Kidney tubule cell (primary cell): ENCODE data around the gene EXOC3L2.
"Not testable (repeated sequence)": the region's sequence is repeated elsewhere in the genome, so short reads cannot be mapped to it uniquely, and the experiment has no call there.

ENCODE experiments used
- DNase-seq: peaks from one replicate; pipeline ENCODE4 v3.0.0-alpha.2; 2018; ENCODE audit warnings: low spot score

Gene EXOC3L2

GRCh38 chr19:45255611-45256157 lies 10.5 kb upstream of the EXOC3L2 start:
- no peak for DNase-seq

- no peak for DNase-seq
These were observed 8.9 kb upstream of the EXOC3L2 start for GRCh38 chr19:45254044-45254531.

- DNase-seq, result peak; percentile 45
These were observed 8.3 kb upstream of the EXOC3L2 start for GRCh38 chr19:45253396-45254027.

GRCh38 chr19:45251452-45252354 lies 6.5 kb upstream of the EXOC3L2 start:
- DNase-seq, result no peak

GRCh38 chr19:45250832-45251451 lies 5.7 kb upstream of the EXOC3L2 start, which contains the start of gene MARK4:
Gene MARK4, plus strand, starts transcription at chr19:45251271. Its CDS starts 318 bp downstream, at chr19:45251589.
- peak; percentile 59 for DNase-seq

GRCh38 chr19:45250216-45250831 lies 5.1 kb upstream of the EXOC3L2 start:
- DNase-seq, result peak; percentile 9

- no peak for DNase-seq
These were observed 4.2 kb upstream of the EXOC3L2 start for GRCh38 chr19:45249261-45250033.

- no peak for DNase-seq
These were observed 1.9 kb upstream of the EXOC3L2 start for GRCh38 chr19:45247136-45247535.

GRCh38 chr19:45245826-45246225 lies 619 bp upstream of the EXOC3L2 start:
- no peak for DNase-seq

GRCh38 chr19:45244133-45244794 lies 943 bp downstream of the EXOC3L2 start:
- DNase-seq, result no peak

- DNase-seq, result no peak
These were observed 2.0 kb downstream of the EXOC3L2 start for GRCh38 chr19:45243144-45243732.

GRCh38 chr19:45238556-45238955 lies 6.7 kb downstream of the EXOC3L2 start:
- no peak for DNase-seq

- DNase-seq, result no peak
These were observed 9.7 kb downstream of the EXOC3L2 start for GRCh38 chr19:45235485-45235884.

GRCh38 chr19:45234089-45234869 lies 10.9 kb downstream of the EXOC3L2 start:
- no peak for DNase-seq

GRCh38 chr19:45231891-45232290 lies 13.3 kb downstream of the EXOC3L2 start:
- no peak for DNase-seq

GRCh38 chr19:45229056-45229455 lies 16.2 kb downstream of the EXOC3L2 start:
- not testable (repeated sequence) for DNase-seq

- DNase-seq, result no peak
These were observed 20.6 kb downstream of the EXOC3L2 start for GRCh38 chr19:45224645-45225044.

- DNase-seq, result no peak
These were observed 21.3 kb downstream of the EXOC3L2 start for GRCh38 chr19:45223879-45224278.

- DNase-seq, result no peak
These were observed 22.5 kb downstream of the EXOC3L2 start for GRCh38 chr19:45222724-45223123.
